ENCODE data around the gene UST.
A peak's percentile ranks its signal among the peaks of the same experiment; 100 is the strongest.

Gene UST

GRCh38 chr6:149053848-149054558 is 307.2 kb downstream of the UST start:
- no peak for DNase-seq

- DNase-seq = no peak
These were observed 307.8 kb downstream of the UST start for GRCh38 chr6:149054559-149055194.

GRCh38 chr6:149055195-149055899 is 308.5 kb downstream of the UST start:
- no peak for DNase-seq

GRCh38 chr6:149056777-149057463 is 310.1 kb downstream of the UST start:
- DNase-seq = no peak

GRCh38 chr6:149057464-149057840 is 310.6 kb downstream of the UST start:
- no peak for DNase-seq

- DNase-seq = no peak
These were observed 312.7 kb downstream of the UST start for GRCh38 chr6:149059557-149059956.

- no peak for DNase-seq
These were observed 313.6 kb downstream of the UST start for GRCh38 chr6:149060300-149060984.

- no peak for DNase-seq
These were observed 314.3 kb downstream of the UST start for GRCh38 chr6:149060985-149061760.

- no peak for DNase-seq
These were observed 315.1 kb downstream of the UST start for GRCh38 chr6:149061930-149062329.

- no peak for DNase-seq
These were observed 316.0 kb downstream of the UST start for GRCh38 chr6:149062653-149063348.

GRCh38 chr6:149063468-149063867 is 316.6 kb downstream of the UST start:
- no peak for DNase-seq

GRCh38 chr6:149064001-149064659 is 317.3 kb downstream of the UST start:
- DNase-seq = no peak

GRCh38 chr6:149064660-149065015 is 317.8 kb downstream of the UST start:
- DNase-seq = no peak

- no peak for DNase-seq
These were observed 318.3 kb downstream of the UST start for GRCh38 chr6:149065121-149065520.

- DNase-seq = no peak
These were observed 319.1 kb downstream of the UST start for GRCh38 chr6:149065658-149066556.

GRCh38 chr6:149071997-149072396 is 325.2 kb downstream of the UST start:
- no peak for DNase-seq

GRCh38 chr6:149074832-149075258 is 328.0 kb downstream of the UST start:
- DNase-seq = no peak

- peak; percentile 59 for DNase-seq
These were observed 329.0 kb downstream of the UST start for GRCh38 chr6:149075616-149076354.

- DNase-seq = no peak
These were observed 329.5 kb downstream of the UST start for GRCh38 chr6:149076355-149076734.

Measured in HCEC 1CT (cell line).